Measurements from ENCODE around the gene PRKAA1. TPM values are rescaled to one million over a fixed set of nuclear protein-coding genes. Genes with fewer than 3 reads are reported as not detected.

PRKAA1 gene
- 27.9 to 74.1 TPM (median 37.8 TPM) in 5 replicates for total RNA-seq (2022; extraction: Qiagen RNA extraction)

GRCh38 chr5:40798012-40798800 is at the start of gene PRKAA1:
Gene PRKAA1, minus strand, starts transcription at chr5:40798374. Its CDS starts 185 bp downstream, at chr5:40798189.

GRCh38 chr5:40841068-40841805 is 43.1 kb upstream of the PRKAA1 start, which contains the start of gene CARD6:
Gene CARD6, plus strand, starts transcription at chr5:40841367. Its CDS starts 16 bp downstream, at chr5:40841383.

GRCh38 chr5:40834849-40835787 is 36.9 kb upstream of the PRKAA1 start, which contains the start of gene RPL37:
Gene RPL37, minus strand, starts transcription at chr5:40835222. Its CDS starts 37 bp downstream, at chr5:40835185.

GRCh38 chr5:40755407-40756365 is 42.5 kb downstream of the PRKAA1 start, which contains the start of gene TTC33:
Gene TTC33, minus strand, starts transcription at chr5:40755961. Its CDS starts 8,943 bp downstream, at chr5:40747018.

Other genes starting within 250 kb of the PRKAA1 start
- 5.6 to 7.9 TPM (median 6.7 TPM) in 5 replicates for gene PTGER4, start 118.5 kb downstream of the PRKAA1 start, total RNA-seq (2022; extraction: Qiagen RNA extraction)
- 7.7 to 17.3 TPM (median 9.2 TPM) in 5 replicates for gene TTC33, start 42.4 kb downstream of the PRKAA1 start, total RNA-seq (2022; extraction: Qiagen RNA extraction)
- gene RPL37, start 36.8 kb upstream of the PRKAA1 start, total RNA-seq (2022; extraction: Qiagen RNA extraction), result 2,664 to 2,779 TPM (median 2,727 TPM) in 5 replicates
- 2.2 to 3.0 TPM (median 2.4 TPM) in 5 replicates for gene CARD6, start 43.0 kb upstream of the PRKAA1 start, total RNA-seq (2022; extraction: Qiagen RNA extraction)
- not detected in 5 replicates for gene C7, start 111.1 kb upstream of the PRKAA1 start, total RNA-seq (2022; extraction: Qiagen RNA extraction)

All from A549 treated with AZD2906 at 1 μM for 4 hours (cell line).